DND-41 (cell line): ENCODE data around the gene NDUFC2.

ENCODE experiments used
- ATAC-seq: fragments of 200-7000 bp; cut with Tn5 transposase; 3 replicates; pipeline ENCODE4 v1.9.1; 2021; ENCODE audit warnings: low read depth; ENCODE audit not compliant: insufficient read depth
- DNase-seq: peaks from one replicate; pipeline ENCODE4 v3.0.0-alpha.2; 2020
- H2AFZ ChIP-seq: 2 replicates; pipeline ENCODE4 v1.6.0; 2012; ENCODE audit warnings: low read depth, low read length
- H3K27ac ChIP-seq: 2 replicates; pipeline ENCODE4 v1.5.1; 2012; ENCODE audit warnings: low read length, inconsistent platforms
- H3K27me3 ChIP-seq: fragments of 200-600 bp; sonication (generic); 2 replicates; pipeline ENCODE4 v1.6.0; 2012; ENCODE audit warnings: low read length, mild to moderate bottlenecking, inconsistent platforms; ENCODE audit not compliant: insufficient read depth, poor library complexity
- H3K36me3 ChIP-seq: 2 replicates; pipeline ENCODE4 v1.5.1; 2012; ENCODE audit warnings: low read length, inconsistent platforms; ENCODE audit not compliant: insufficient read depth
- H3K4me1 ChIP-seq: 2 replicates; pipeline ENCODE4 v1.5.1; 2012; ENCODE audit warnings: mild to moderate bottlenecking, low read length; ENCODE audit not compliant: insufficient read depth
- H3K4me2 ChIP-seq: 2 replicates; pipeline ENCODE4 v1.6.0; 2012; ENCODE audit warnings: mild to moderate bottlenecking, moderate library complexity, low read length, inconsistent platforms; ENCODE audit not compliant: insufficient read depth
- H3K4me3 ChIP-seq, 2 experiments: fragments of 200-600 bp in 1 of 2; shearing (Covaris generic) in 1 of 2; 2 replicates each; pipeline ENCODE4 v1.5.1; 2012 to 2016; ENCODE audit warnings: inconsistent platforms in 2 of 2, low read length in 2 of 2, mild to moderate bottlenecking in 2 of 2, low read depth in 1 of 2, moderate library complexity in 1 of 2
- H3K79me2 ChIP-seq: 2 replicates; pipeline ENCODE4 v1.6.0; 2012; ENCODE audit warnings: low read length, inconsistent platforms; ENCODE audit not compliant: insufficient read depth
- H3K9ac ChIP-seq: 2 replicates; pipeline ENCODE4 v1.6.0; 2012; ENCODE audit warnings: low read depth, mild to moderate bottlenecking, inconsistent platforms, low read length, moderate library complexity
- H3K9me3 ChIP-seq: 2 replicates; pipeline ENCODE4 v1.5.1; 2012; ENCODE audit warnings: low read length, moderate library complexity, mild to moderate bottlenecking, inconsistent platforms; ENCODE audit not compliant: insufficient read depth, severe bottlenecking
- H4K20me1 ChIP-seq: 2 replicates; pipeline ENCODE4 v1.6.0; 2012; ENCODE audit warnings: low read length; ENCODE audit not compliant: insufficient read depth
- EZH2 ChIP-seq: IDR thresholded peaks from 3 replicates; pipeline ENCODE4 v1.6.1; 2012; ENCODE audit warnings: borderline replicate concordance, low read depth, mild to moderate bottlenecking, moderate library complexity, low read length, inconsistent platforms; ENCODE audit not compliant: severe bottlenecking
- TF ChIP-seq, protein P1 (sequence below): IDR thresholded peaks from 2 replicates; pipeline ENCODE4 v1.5.1; 2012; ENCODE audit warnings: borderline replicate concordance, low read length, moderate library complexity, mild to moderate bottlenecking; ENCODE audit not compliant: poor library complexity, severe bottlenecking; ENCODE audit errors: extremely low read depth

The NDUFC2 gene

DNA sequence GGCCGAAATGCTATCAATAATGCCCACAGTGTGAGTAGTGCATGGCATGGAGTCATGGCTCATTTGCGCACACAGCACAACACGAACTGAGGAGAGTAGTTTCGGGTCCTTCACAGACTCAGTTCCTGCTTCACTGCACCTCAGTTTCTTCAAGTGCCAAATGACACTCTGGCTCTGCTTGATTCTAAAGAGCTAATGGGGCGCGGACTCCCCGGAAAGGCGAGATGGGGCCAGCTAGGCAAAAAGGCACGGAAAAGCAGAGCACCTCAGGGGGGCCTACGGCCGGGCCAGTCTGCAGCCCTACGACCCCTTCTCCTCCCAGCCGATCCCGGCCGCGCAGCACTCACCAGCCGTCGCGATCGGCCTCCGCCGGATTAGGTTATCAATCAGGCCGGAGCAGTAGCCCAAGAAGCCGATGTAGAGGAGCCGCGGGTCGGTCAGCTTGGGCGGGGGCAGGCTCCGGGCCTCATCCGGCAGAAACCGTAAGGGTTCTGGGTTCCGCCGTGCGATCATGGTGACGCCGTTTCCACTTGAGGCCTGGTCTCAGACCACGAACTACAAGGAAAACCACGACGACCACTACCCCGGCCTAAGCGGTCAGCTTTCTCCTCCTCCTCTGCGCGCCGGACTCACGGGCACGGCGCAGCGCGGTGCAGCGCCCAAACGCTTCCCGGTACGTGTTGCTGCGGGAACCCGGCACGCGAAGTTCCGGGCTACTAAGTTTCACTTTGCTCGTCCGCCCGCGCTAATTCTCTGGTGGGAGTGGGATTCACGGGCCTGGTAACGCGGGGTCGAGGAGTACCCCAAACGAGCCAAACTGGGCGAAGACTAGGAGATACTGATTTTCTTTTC lies at the start of gene NDUFC2:
TSS of gene NDUFC2 (minus strand) at position 631 of the 852 bp plus-strand sequence. CDS start at position 513, 118 bp downstream.
- TF ChIP-seq EZH2, result no peak
- TF ChIP-seq, protein P1, sequence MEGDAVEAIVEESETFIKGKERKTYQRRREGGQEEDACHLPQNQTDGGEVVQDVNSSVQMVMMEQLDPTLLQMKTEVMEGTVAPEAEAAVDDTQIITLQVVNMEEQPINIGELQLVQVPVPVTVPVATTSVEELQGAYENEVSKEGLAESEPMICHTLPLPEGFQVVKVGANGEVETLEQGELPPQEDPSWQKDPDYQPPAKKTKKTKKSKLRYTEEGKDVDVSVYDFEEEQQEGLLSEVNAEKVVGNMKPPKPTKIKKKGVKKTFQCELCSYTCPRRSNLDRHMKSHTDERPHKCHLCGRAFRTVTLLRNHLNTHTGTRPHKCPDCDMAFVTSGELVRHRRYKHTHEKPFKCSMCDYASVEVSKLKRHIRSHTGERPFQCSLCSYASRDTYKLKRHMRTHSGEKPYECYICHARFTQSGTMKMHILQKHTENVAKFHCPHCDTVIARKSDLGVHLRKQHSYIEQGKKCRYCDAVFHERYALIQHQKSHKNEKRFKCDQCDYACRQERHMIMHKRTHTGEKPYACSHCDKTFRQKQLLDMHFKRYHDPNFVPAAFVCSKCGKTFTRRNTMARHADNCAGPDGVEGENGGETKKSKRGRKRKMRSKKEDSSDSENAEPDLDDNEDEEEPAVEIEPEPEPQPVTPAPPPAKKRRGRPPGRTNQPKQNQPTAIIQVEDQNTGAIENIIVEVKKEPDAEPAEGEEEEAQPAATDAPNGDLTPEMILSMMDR, result no peak
- H3K9ac ChIP-seq, result peak within 1 kb of the TSS; percentile 92
- peaks cover 55% of the 10 kb centered on the region for H3K4me1 ChIP-seq
- H2AFZ ChIP-seq, result peak within 1 kb of the TSS; percentile 93
- DNase-seq (peak; percentile 78), ATAC-seq (peak; percentile 86)
- no peaks in the 10 kb centered on the region for H3K9me3 ChIP-seq
- H4K20me1 ChIP-seq, result peaks cover 22% of the 10 kb centered on the region
- H3K79me2 ChIP-seq, result peaks cover 56% of the 10 kb centered on the region
- peak within 1 kb of the TSS; percentile 73 to 88 for H3K4me3 ChIP-seq
- no peaks in the 10 kb centered on the region for H3K27me3 ChIP-seq
- H3K4me2 ChIP-seq, result peak within 1 kb of the TSS; percentile 70
- peak within 1 kb of the TSS; percentile 92 for H3K27ac ChIP-seq
- H3K36me3 ChIP-seq, result peaks cover 22% of the 10 kb centered on the region

- Histone ChIP-seq H3K27me3 (no peaks in the 10 kb centered on the region), H2AFZ (no peak overlapping the region)
Measured at GRCh38 chr11:78127403-78127802, 47.7 kb upstream of the NDUFC2 start.

GRCh38 chr11:78112582-78113275 lies 33.1 kb upstream of the NDUFC2 start:
- H3K4me1 ChIP-seq, result no peaks in the 10 kb centered on the region
- peaks cover 75% of the 10 kb centered on the region for H3K36me3 ChIP-seq
- H3K9me3 ChIP-seq, result no peaks in the 10 kb centered on the region
- no peak overlapping the region for H3K9ac ChIP-seq
- ATAC-seq (no peak), DNase-seq (no peak)
- no peak for TF ChIP-seq EZH2
- TF ChIP-seq, protein P1, result no peak
- no peaks in the 10 kb centered on the region for H3K79me2 ChIP-seq
- no peaks in the 10 kb centered on the region for H4K20me1 ChIP-seq
- no peaks in the 10 kb centered on the region for H3K27me3 ChIP-seq
- H3K4me2 ChIP-seq, result no peak overlapping the region
- no peak overlapping the region for H3K4me3 ChIP-seq
- H3K27ac ChIP-seq, result no peak overlapping the region
- no peak overlapping the region for H2AFZ ChIP-seq

More at GRCh38 chr11:78127403-78127802, 47.7 kb upstream of the NDUFC2 start:
- Histone ChIP-seq H3K36me3 (peaks cover 17% of the 10 kb centered on the region), H3K4me1 (no peaks in the 10 kb centered on the region), H3K9me3 (no peaks in the 10 kb centered on the region), H3K4me3 (no peak overlapping the region), H4K20me1 (no peaks in the 10 kb centered on the region; the same call in 1 of the 2 replicates), H3K9ac (no peak overlapping the region), H3K27ac (no peak overlapping the region), H3K4me2 (no peak overlapping the region), H3K79me2 (peaks cover 40% of the 10 kb centered on the region)
- no peak for ATAC-seq
- TF ChIP-seq, protein P1, result no peak
- TF ChIP-seq EZH2, result no peak
- no peak for DNase-seq
